Naive thymus-derived CD4-positive, alpha-beta T cell (primary cell): ENCODE measurements around the gene GSG1L. TPM values are rescaled to one million over a fixed set of nuclear protein-coding genes. Genes with fewer than 3 reads are reported as not detected.
A peak's percentile ranks its signal among the peaks of the same experiment; 100 is the strongest.

Experiments
- ATAC-seq: fragments of 150-1000 bp; cut with Tn5 transposase; 2 replicates; pipeline ENCODE4 v1.10.0; 2021; ENCODE audit warnings: mild to moderate bottlenecking, moderate library complexity
- CTCF ChIA-PET: fragments of 350-600 bp; sonication (Branson Sonifier 250); formaldehyde crosslinking; loops from one replicate; lab custom pipeline; 2021; ENCODE audit warnings: antibody characterized with exemption; lab: Charles Lee
- POLR2A ChIA-PET: fragments of 350-600 bp; sonication (Branson Sonifier 250); formaldehyde crosslinking; loops from one replicate; lab custom pipeline; 2021; ENCODE audit warnings: antibody characterized with exemption, inconsistent platforms; lab: Charles Lee
- DNase-seq, 9 donors: peaks; one replicate each; pipeline versions ENCODE4 v3.0.0 to v3.0.0-alpha.2; 2020 to 2022; ENCODE audit warnings: mixed read lengths in 1 of 9
- H3K27ac ChIP-seq: one replicate; pipeline ENCODE4 v1.7.0; 2013; ENCODE audit warnings: mild to moderate bottlenecking, low read depth, low read length, moderate library complexity
- H3K27me3 ChIP-seq, 2 donors: one replicate each; pipeline ENCODE4 v1.7.0; 2013; ENCODE audit warnings: low read length in 2 of 2, mild to moderate bottlenecking in 2 of 2, moderate library complexity in 2 of 2; ENCODE audit not compliant: control insufficient read depth in 2 of 2, insufficient read depth in 2 of 2
- H3K36me3 ChIP-seq, 3 experiments: 1 replicate in 2 of 3; 2 replicates in 1 of 3; pipeline ENCODE4 v1.7.0; 2013; ENCODE audit warnings: low read length in 3 of 3, mild to moderate bottlenecking in 3 of 3, moderate library complexity in 1 of 3; ENCODE audit not compliant: insufficient read depth in 3 of 3, control insufficient read depth in 2 of 3
- H3K4me1 ChIP-seq, 2 donors: one replicate each; pipeline ENCODE4 v1.7.0; 2013; ENCODE audit warnings: low read length in 2 of 2, mild to moderate bottlenecking in 2 of 2, moderate library complexity in 1 of 2; ENCODE audit not compliant: control insufficient read depth in 2 of 2, insufficient read depth in 2 of 2
- H3K4me3 ChIP-seq: 2 replicates; pipeline ENCODE4 v1.7.0; 2013; ENCODE audit warnings: mild to moderate bottlenecking, low read length
- H3K9me3 ChIP-seq, 3 experiments: 1 replicate in 2 of 3; 2 replicates in 1 of 3; pipeline ENCODE4 v1.7.0; 2013; ENCODE audit warnings: low read length in 3 of 3; ENCODE audit not compliant: control insufficient read depth in 2 of 3
- H3K27ac Mint-ChIP-seq, 9 donors: one replicate each; pipeline ENCODE4 v1.8.0; 2020 to 2022; ENCODE audit warnings: mixed read lengths in 9 of 9, mild to moderate bottlenecking in 8 of 9, moderate library complexity in 5 of 9, inconsistent platforms in 2 of 9
- H3K27me3 Mint-ChIP-seq, 5 donors: one replicate each; pipeline ENCODE4 v1.8.0; 2021 to 2022; ENCODE audit warnings: mixed read lengths in 5 of 5, mild to moderate bottlenecking in 1 of 5
- H3K36me3 Mint-ChIP-seq, 5 donors: one replicate each; pipeline ENCODE4 v1.8.0; 2020 to 2022; ENCODE audit warnings: mixed read lengths in 5 of 5, mild to moderate bottlenecking in 3 of 5, inconsistent platforms in 1 of 5
- H3K4me1 Mint-ChIP-seq, 7 donors: one replicate each; pipeline ENCODE4 v1.8.0; 2020 to 2022; ENCODE audit warnings: mixed read lengths in 7 of 7, mild to moderate bottlenecking in 3 of 7, inconsistent platforms in 1 of 7
- H3K4me3 Mint-ChIP-seq, 10 donors: one replicate each; pipeline ENCODE4 v1.8.0; 2020 to 2022; ENCODE audit warnings: mild to moderate bottlenecking in 10 of 10, mixed read lengths in 10 of 10, moderate library complexity in 6 of 10, inconsistent platforms in 2 of 10
- H3K9me3 Mint-ChIP-seq, 11 donors: one replicate each; pipeline ENCODE4 v1.8.0; 2020 to 2022; ENCODE audit warnings: mixed read lengths in 11 of 11, mild to moderate bottlenecking in 4 of 11, inconsistent platforms in 1 of 11, moderate library complexity in 1 of 11
- intact Hi-C, 2 donors: fragments of 100-400 bp; cut with micrococcal nuclease; formaldehyde crosslinking; loops; one replicate each; pipeline ENCODE4 v1.15.1; 2023
- polyA plus RNA-seq, 2 donors: library from polyadenylated mRNA; unstranded; fragments of 300-500 nt; fragmentation: Illumina TruSeq; gene quantifications; one replicate each; pipeline ENCODE4 v1.2.3, GENCODE V29; 2021
- total RNA-seq, 6 experiments: library from RNA in 5 of 6; stranded (reverse) in 5 of 6; gene quantifications; 1 replicate in 5 of 6; 2 replicates in 1 of 6; pipeline ENCODE4 v1.2.3 and lab custom pipeline; 2021 to 2026

Gene GSG1L
- total and polyA plus RNA-seq, 7 experiments from 2014 or later: 0.10 TPM; not detected in 6

GRCh38 chr16:27778926-27779570 is 284.5 kb downstream of the GSG1L start:
- H3K4me3 Mint-ChIP-seq: no peak overlapping the region
- intact Hi-C loops: no loop called here
- ChIA-PET CTCF (no interaction called here), POLR2A (no interaction called here)
- no peak overlapping the region for H3K27ac Mint-ChIP-seq
- Histone ChIP-seq H3K9me3 (no peaks in the 10 kb centered on the region), H3K27me3 (no peaks in the 10 kb centered on the region), H3K27ac (no peak overlapping the region), H3K36me3 (peaks cover 0 to 14% (median 0%) of the 10 kb centered on the region in 3 experiments), H3K4me3 (no peak overlapping the region), H3K4me1 (no peaks in the 10 kb centered on the region)
- no peaks in the 10 kb centered on the region for H3K4me1 Mint-ChIP-seq
- ATAC-seq (no peak), DNase-seq (no peak)
- peaks cover 0 to 12% (median 0%) of the 10 kb centered on the region in 5 donors for H3K36me3 Mint-ChIP-seq
- no peaks in the 10 kb centered on the region for H3K27me3 Mint-ChIP-seq
- no peaks in the 10 kb centered on the region for H3K9me3 Mint-ChIP-seq

- DNase-seq (no peak), ATAC-seq (no peak)
- peaks cover 0 to 16% (median 0%) of the 10 kb centered on the region in 5 donors for H3K36me3 Mint-ChIP-seq
- no peak overlapping the region for H3K4me3 ChIP-seq
- H3K4me1 Mint-ChIP-seq: no peaks in the 10 kb centered on the region
- no peaks in the 10 kb centered on the region for H3K27me3 Mint-ChIP-seq
- POLR2A ChIA-PET: no interaction called here
- no peak overlapping the region for H3K27ac ChIP-seq
- no peaks in the 10 kb centered on the region for H3K9me3 Mint-ChIP-seq
- H3K36me3 ChIP-seq: peaks cover 0 to 21% (median 0%) of the 10 kb centered on the region in 3 experiments
- H3K27me3 ChIP-seq: no peaks in the 10 kb centered on the region
- intact Hi-C loops: no loop called here
- H3K4me1 ChIP-seq: no peaks in the 10 kb centered on the region
- no peak overlapping the region for H3K4me3 Mint-ChIP-seq
- CTCF ChIA-PET: no interaction called here
- no peaks in the 10 kb centered on the region for H3K9me3 ChIP-seq
- H3K27ac Mint-ChIP-seq: no peak overlapping the region
These were observed 285.2 kb downstream of the GSG1L start for GRCh38 chr16:27778171-27778925.

- Histone ChIP-seq H3K36me3 (peaks cover 0 to 23% (median 0%) of the 10 kb centered on the region in 3 experiments), H3K27me3 (no peaks in the 10 kb centered on the region), H3K4me3 (no peak overlapping the region), H3K9me3 (no peaks in the 10 kb centered on the region), H3K4me1 (no peaks in the 10 kb centered on the region), H3K27ac (no peak overlapping the region)
- no peak for ATAC-seq
- H3K27me3 Mint-ChIP-seq: no peaks in the 10 kb centered on the region
- no peaks in the 10 kb centered on the region for H3K9me3 Mint-ChIP-seq
- intact Hi-C loops: no loop called here
- no peak for DNase-seq
- ChIA-PET CTCF (no interaction called here), POLR2A (no interaction called here)
- H3K27ac Mint-ChIP-seq: no peak overlapping the region
- H3K4me1 Mint-ChIP-seq: no peaks in the 10 kb centered on the region
- peaks cover 0 to 19% (median 0%) of the 10 kb centered on the region in 5 donors for H3K36me3 Mint-ChIP-seq
- H3K4me3 Mint-ChIP-seq: no peak overlapping the region
These were observed 286.0 kb downstream of the GSG1L start for GRCh38 chr16:27777527-27777926.

GRCh38 chr16:27776556-27777225 is 286.8 kb downstream of the GSG1L start:
- Mint-ChIP-seq H3K9me3 (no peaks in the 10 kb centered on the region), H3K4me1 (no peaks in the 10 kb centered on the region), H3K27ac (no peak overlapping the region), H3K27me3 (no peaks in the 10 kb centered on the region), H3K4me3 (no peak overlapping the region), H3K36me3 (peaks cover 0 to 20% (median 0%) of the 10 kb centered on the region in 5 donors)
- intact Hi-C loops: no loop called here
- no peaks in the 10 kb centered on the region for H3K4me1 ChIP-seq
- ATAC-seq (no peak), DNase-seq (no peak)
- no peaks in the 10 kb centered on the region for H3K9me3 ChIP-seq
- ChIA-PET CTCF (no interaction called here), POLR2A (no interaction called here)
- no peaks in the 10 kb centered on the region for H3K27me3 ChIP-seq
- no peak overlapping the region for H3K27ac ChIP-seq
- H3K36me3 ChIP-seq: peaks cover 0 to 23% (median 0%) of the 10 kb centered on the region in 3 experiments
- no peak overlapping the region for H3K4me3 ChIP-seq

GRCh38 chr16:27775254-27775653 is 288.3 kb downstream of the GSG1L start:
- H3K36me3 ChIP-seq: peaks cover 0 to 38% (median 0%) of the 10 kb centered on the region in 3 experiments
- Mint-ChIP-seq H3K27ac (peak overlapping the region in 1 of 9 donors; percentile 30), H3K9me3 (no peaks in the 10 kb centered on the region), H3K27me3 (no peaks in the 10 kb centered on the region), H3K4me1 (no peaks in the 10 kb centered on the region), H3K4me3 (no peak overlapping the region), H3K36me3 (peaks cover 0 to 29% (median 4%) of the 10 kb centered on the region in 5 donors)
- no peaks in the 10 kb centered on the region for H3K9me3 ChIP-seq
- POLR2A ChIA-PET: no interaction called here
- no peaks in the 10 kb centered on the region for H3K27me3 ChIP-seq
- intact Hi-C loops: no loop called here
- H3K27ac ChIP-seq: no peak overlapping the region
- H3K4me3 ChIP-seq: no peak overlapping the region
- CTCF ChIA-PET: no interaction called here
- ATAC-seq: no peak
- DNase-seq: no peak
- no peaks in the 10 kb centered on the region for H3K4me1 ChIP-seq

GRCh38 chr16:27774779-27775178 is 288.7 kb downstream of the GSG1L start:
- Histone ChIP-seq H3K9me3 (no peaks in the 10 kb centered on the region), H3K4me1 (no peaks in the 10 kb centered on the region), H3K27me3 (no peaks in the 10 kb centered on the region), H3K4me3 (no peak overlapping the region), H3K36me3 (peaks cover 0 to 42% (median 0%) of the 10 kb centered on the region in 3 experiments), H3K27ac (no peak overlapping the region)
- no peak for ATAC-seq
- Mint-ChIP-seq H3K4me1 (no peaks in the 10 kb centered on the region), H3K27me3 (no peaks in the 10 kb centered on the region), H3K36me3 (peaks cover 0 to 32% (median 5%) of the 10 kb centered on the region in 5 donors), H3K9me3 (no peaks in the 10 kb centered on the region), H3K27ac (no peak overlapping the region), H3K4me3 (no peak overlapping the region)
- DNase-seq: no peak
- ChIA-PET CTCF (no interaction called here), POLR2A (no interaction called here)
- intact Hi-C loops: no loop called here
